DMS114 treated with DMSO at 0.1 percent for 48 hours (cell line): Measurements from ENCODE around the gene REG4.
"Not testable (repeated sequence)": the region's sequence is repeated elsewhere in the genome, so short reads cannot be mapped to it uniquely, and the experiment has no call there.

Experiments
- DNase-seq: peaks from one replicate; lab custom pipeline; 2025; ENCODE audit not compliant: unreplicated experiment; lab: John Stamatoyannopoulos, UW

The REG4 gene

GRCh38 chr1:119811387-119811786 lies at the start of gene REG4:
Gene REG4, minus strand, starts transcription at chr1:119811460. Its CDS starts 2,691 bp downstream, at chr1:119808769.
- no peak for DNase-seq

GRCh38 chr1:119859647-119860046 lies 48.4 kb upstream of the REG4 start:
- no peak for DNase-seq

GRCh38 chr1:119858556-119859214 lies 47.4 kb upstream of the REG4 start:
- not testable (repeated sequence) for DNase-seq

GRCh38 chr1:119858126-119858525 lies 46.9 kb upstream of the REG4 start:
- no peak for DNase-seq

- DNase-seq, result no peak
Observed at GRCh38 chr1:119853155-119853554, 41.9 kb upstream of the REG4 start.

- not testable (repeated sequence) for DNase-seq
Observed at GRCh38 chr1:119844206-119844605, 32.9 kb upstream of the REG4 start.

- no peak for DNase-seq
Observed at GRCh38 chr1:119841306-119841705, 30.0 kb upstream of the REG4 start.

GRCh38 chr1:119840745-119841144 lies 29.5 kb upstream of the REG4 start:
- DNase-seq, result no peak

GRCh38 chr1:119838236-119838635 lies 27.0 kb upstream of the REG4 start:
- no peak for DNase-seq

- no peak for DNase-seq
Observed at GRCh38 chr1:119834990-119835389, 23.7 kb upstream of the REG4 start.

- DNase-seq, result no peak
Observed at GRCh38 chr1:119831027-119831426, 19.8 kb upstream of the REG4 start.

- no peak for DNase-seq
Observed at GRCh38 chr1:119829625-119830024, 18.4 kb upstream of the REG4 start.

- not testable (repeated sequence) for DNase-seq
Observed at GRCh38 chr1:119829006-119829405, 17.7 kb upstream of the REG4 start.

- no peak for DNase-seq
Observed at GRCh38 chr1:119828266-119828665, 17.0 kb upstream of the REG4 start.

- no peak for DNase-seq
Observed at GRCh38 chr1:119827010-119827409, 15.8 kb upstream of the REG4 start.

- DNase-seq, result no peak
Observed at GRCh38 chr1:119822406-119822805, 11.1 kb upstream of the REG4 start.

- DNase-seq, result no peak
Observed at GRCh38 chr1:119818181-119818580, 6.9 kb upstream of the REG4 start.

- DNase-seq, result no peak
Observed at GRCh38 chr1:119816407-119816806, 5.1 kb upstream of the REG4 start.

GRCh38 chr1:119815928-119816327 lies 4.7 kb upstream of the REG4 start:
- no peak for DNase-seq

- DNase-seq, result no peak
Observed at GRCh38 chr1:119815361-119815760, 4.1 kb upstream of the REG4 start.

- DNase-seq, result no peak
Observed at GRCh38 chr1:119814288-119814687, 3.0 kb upstream of the REG4 start.

GRCh38 chr1:119811985-119812557 lies 811 bp upstream of the REG4 start:
- DNase-seq, result no peak

GRCh38 chr1:119808972-119809550 lies 2.2 kb downstream of the REG4 start:
- peak; percentile 64 for DNase-seq
